Ureter (tissue), 1 donor: ENCODE results near the gene ABHD17C. TPM values are rescaled to one million over a fixed set of nuclear protein-coding genes. Genes with fewer than 3 reads are reported as not detected.
A peak's percentile ranks its signal among the peaks of the same experiment; 100 is the strongest.
"Not testable (repeated sequence)": the region's sequence is repeated elsewhere in the genome, so short reads cannot be mapped to it uniquely, and the experiment has no call there.

Source experiments
- DNase-seq: peaks from one replicate; pipeline ENCODE4 v3.0.0-alpha.2; 2020; ENCODE audit warnings: low spot score
- total RNA-seq: library from RNA; stranded (reverse); gene quantifications from one replicate; pipeline ENCODE4 v1.2.4, GENCODE V29; 2023
- donor health status: DM: yes; HTN: yes; CAD: no.

ABHD17C gene
- 33.4 TPM for total RNA-seq

- DNase-seq = peak; percentile 60
Measured at GRCh38 chr15:80695099-80695910, at the start of gene ABHD17C. ABHD17C (plus strand) TSS chr15:80695310; CDS start chr15:80695430, 120 bp downstream.

GRCh38 chr15:80645494-80646065 is 49.5 kb upstream of the ABHD17C start:
- no peak for DNase-seq

- DNase-seq = not testable (repeated sequence)
Measured at GRCh38 chr15:80647424-80647823, 47.7 kb upstream of the ABHD17C start.

GRCh38 chr15:80654299-80654698 is 40.8 kb upstream of the ABHD17C start:
- DNase-seq = no peak

GRCh38 chr15:80659375-80659774 is 35.7 kb upstream of the ABHD17C start:
- DNase-seq = no peak

- no peak for DNase-seq
Measured at GRCh38 chr15:80660119-80660518, 35.0 kb upstream of the ABHD17C start.

- DNase-seq = no peak
Measured at GRCh38 chr15:80662129-80662528, 33.0 kb upstream of the ABHD17C start.

- DNase-seq = no peak
Measured at GRCh38 chr15:80662757-80663553, 32.2 kb upstream of the ABHD17C start.

GRCh38 chr15:80665151-80665550 is 30.0 kb upstream of the ABHD17C start:
- no peak for DNase-seq

GRCh38 chr15:80667936-80668335 is 27.2 kb upstream of the ABHD17C start:
- DNase-seq = no peak

- DNase-seq = no peak
Measured at GRCh38 chr15:80668546-80669236, 26.4 kb upstream of the ABHD17C start.

GRCh38 chr15:80669663-80670273 is 25.3 kb upstream of the ABHD17C start:
- no peak for DNase-seq

GRCh38 chr15:80673561-80674244 is 21.4 kb upstream of the ABHD17C start:
- no peak for DNase-seq

GRCh38 chr15:80674245-80674614 is 20.9 kb upstream of the ABHD17C start:
- no peak for DNase-seq

GRCh38 chr15:80677041-80677440 is 18.1 kb upstream of the ABHD17C start:
- no peak for DNase-seq

GRCh38 chr15:80679167-80679803 is 15.8 kb upstream of the ABHD17C start:
- DNase-seq = peak; percentile 67

GRCh38 chr15:80679804-80680175 is 15.3 kb upstream of the ABHD17C start:
- no peak for DNase-seq

GRCh38 chr15:80682201-80682600 is 12.9 kb upstream of the ABHD17C start:
- DNase-seq = no peak

- no peak for DNase-seq
Measured at GRCh38 chr15:80684697-80685096, 10.4 kb upstream of the ABHD17C start.

- DNase-seq = no peak
Measured at GRCh38 chr15:80685628-80686027, 9.5 kb upstream of the ABHD17C start.

- DNase-seq = no peak
Measured at GRCh38 chr15:80689294-80689693, 5.8 kb upstream of the ABHD17C start.
